Upper lobe of left lung (tissue), 4 donors: ENCODE results near the gene IL17RC.

Experiments
- CTCF ChIP-seq, 6 experiments: fragments of 450-650 bp in 4 of 6; fragments of 200-600 bp in 2 of 6; sonication (generic) in 2 of 6; IDR thresholded peaks; one replicate each; pipeline ENCODE4 v1.5.1; 2016 to 2019; ENCODE audit warnings: antibody characterized with exemption in 6 of 6
- EP300 ChIP-seq, 4 donors: sonication (generic); formaldehyde crosslinking; IDR thresholded peaks; one replicate each; pipeline ENCODE4 v1.5.1; 2017; ENCODE audit warnings: antibody characterized with exemption in 4 of 4, control low read depth in 2 of 4
- POLR2A ChIP-seq, 4 donors: fragments of 450-650 bp; IDR thresholded peaks; one replicate each; pipeline ENCODE4 v1.5.1; 2016 to 2017; ENCODE audit warnings: antibody characterized with exemption in 4 of 4, mild to moderate bottlenecking in 2 of 4
- POLR2AphosphoS5 ChIP-seq, 2 donors: sonication (generic); formaldehyde crosslinking; IDR thresholded peaks; one replicate each; pipeline ENCODE4 v1.5.1; 2017; ENCODE audit warnings: antibody characterized with exemption in 2 of 2

- TF ChIP-seq CTCF (IDR thresholded peaks at IDR 0.05), result no peak
- TF ChIP-seq POLR2AphosphoS5 (IDR thresholded peaks at IDR 0.05), result no peak
- no peak for TF ChIP-seq POLR2A (IDR thresholded peaks at IDR 0.05)
- no peak for TF ChIP-seq EP300 (IDR thresholded peaks at IDR 0.05)
Observed at GRCh38 chr3:9957214-9957613, 40.3 kb downstream of the IL17RC start.
